ENCODE results near the gene ZNF737.

- no peak for TF ChIP-seq EZH2 (IDR thresholded peaks at IDR 0.05; ENCODE audit: borderline replicate concordance, low read depth, low read length, severe bottlenecking)
- TF ChIP-seq CTCF (IDR thresholded peaks at IDR 0.05; ENCODE audit: borderline replicate concordance, extremely low read depth, low read length, poor library complexity, severe bottlenecking): no peak
These were observed 42.4 kb upstream of the ZNF737 start for GRCh38 chr19:20607943-20608342.
